Islet precursor cell (in vitro differentiated cells): Measurements from ENCODE around the gene CNNM4.

Source experiments
- DNase-seq: peaks from one replicate; pipeline ENCODE4 v3.0.0-alpha.2; 2018

Gene CNNM4

GRCh38 chr2:96861074-96861473 lies 100.4 kb downstream of the CNNM4 start:
- peak; percentile 43 for DNase-seq
